B cell (primary cell): ENCODE results near the gene CTNNA2. TPM values are rescaled to one million over a fixed set of nuclear protein-coding genes. Genes with fewer than 3 reads are reported as not detected.

Source experiments
- ATAC-seq: fragments of 200-7000 bp; cut with Tn5 transposase; one replicate; pipeline ENCODE4 v1.10.0; 2021; ENCODE audit warnings: low read depth, mild to moderate bottlenecking, moderate number of reproducible peaks, moderate library complexity
- CTCF ChIA-PET: fragments of 350-600 bp; sonication (Branson Sonifier 250); formaldehyde crosslinking; loops from one replicate; lab custom pipeline; 2021; ENCODE audit warnings: antibody characterized with exemption, inconsistent platforms; lab: Charles Lee
- POLR2A ChIA-PET: fragments of 350-600 bp; sonication (Branson Sonifier 250); formaldehyde crosslinking; loops from one replicate; lab custom pipeline; 2021; ENCODE audit warnings: antibody characterized with exemption; lab: Charles Lee
- DNase-seq: peaks from one replicate; pipeline ENCODE4 v3.0.0; 2013
- H2AFZ ChIP-seq: 2 replicates; pipeline ENCODE4 v1.6.1; 2012; ENCODE audit warnings: mild to moderate bottlenecking, low read depth, low read length; ENCODE audit not compliant: insufficient read depth, poor library complexity, severe bottlenecking
- H3K27ac ChIP-seq, 2 donors: 1 replicate in 1 of 2; 2 replicates in 1 of 2; pipeline ENCODE4 v1.5.1; 2012 to 2013; ENCODE audit warnings: low read length in 2 of 2, mild to moderate bottlenecking in 2 of 2, moderate library complexity in 1 of 2
- H3K27me3 ChIP-seq, 4 experiments: fragments of 200-600 bp in 1 of 4; sonication (generic) in 1 of 4; replicated peaks in 1 of 4; 1 replicate in 2 of 4; 2 replicates in 2 of 4; pipeline versions ENCODE4 v1.6.1 to v1.7.0; 2013 to 2016; ENCODE audit warnings: low read length in 3 of 4, mild to moderate bottlenecking in 2 of 4, mixed read lengths in 1 of 4, moderate library complexity in 1 of 4; ENCODE audit not compliant: insufficient read depth in 4 of 4, control insufficient read depth in 3 of 4; ENCODE audit errors: control extremely low read depth in 1 of 4
- H3K36me3 ChIP-seq, 2 experiments: replicated peaks in 1 of 2; 1 replicate in 1 of 2; 2 replicates in 1 of 2; pipeline versions ENCODE4 v1.6.1 to v1.7.1; 2013; ENCODE audit warnings: low read length in 1 of 2; ENCODE audit not compliant: insufficient read depth in 2 of 2, control insufficient read depth in 1 of 2; ENCODE audit errors: control extremely low read depth in 1 of 2, extremely low read depth in 1 of 2
- H3K4me1 ChIP-seq, 2 donors: fragments of 200-600 bp in 1 of 2; sonication (generic) in 1 of 2; 1 replicate in 1 of 2; 2 replicates in 1 of 2; pipeline versions ENCODE4 v1.5.1 to v1.6.1; 2013 to 2017; ENCODE audit warnings: low read length in 2 of 2; ENCODE audit not compliant: control insufficient read depth in 2 of 2, insufficient read depth in 2 of 2
- H3K4me2 ChIP-seq: replicated peaks from 2 replicates; pipeline ENCODE3; 2012; ENCODE audit warnings: mild to moderate bottlenecking, low read depth, low read length; ENCODE audit not compliant: poor library complexity, severe bottlenecking
- H3K4me3 ChIP-seq, 5 experiments: fragments of 200-600 bp in 1 of 5; sonication (generic) in 1 of 5; 1 replicate in 3 of 5; 2 replicates in 2 of 5; pipeline versions ENCODE4 v1.5.1 to v1.7.0; 2011 to 2016; ENCODE audit warnings: low read length in 4 of 5, mild to moderate bottlenecking in 4 of 5, low read depth in 2 of 5, control low read depth in 1 of 5, moderate library complexity in 1 of 5; ENCODE audit not compliant: insufficient read depth in 1 of 5; ENCODE audit errors: control extremely low read depth in 1 of 5, extremely low read depth in 1 of 5
- H3K79me2 ChIP-seq: fragments of 200-600 bp; sonication (generic); one replicate; pipeline ENCODE4 v1.6.0; 2016; ENCODE audit warnings: low read length; ENCODE audit not compliant: control insufficient read depth, insufficient read depth
- H3K9ac ChIP-seq: fragments of 200-600 bp; sonication (generic); 2 replicates; pipeline ENCODE4 v1.6.1; 2017; ENCODE audit warnings: mild to moderate bottlenecking, low read length, moderate library complexity
- H3K9me3 ChIP-seq, 3 donors: one replicate each; pipeline versions ENCODE4 v1.6.1 to v1.7.1; 2013; ENCODE audit warnings: low read length in 2 of 3; ENCODE audit not compliant: control insufficient read depth in 2 of 3, insufficient read depth in 1 of 3; ENCODE audit errors: control extremely low read depth in 1 of 3
- H4K20me1 ChIP-seq: 2 replicates; pipeline ENCODE4 v1.6.0; 2012; ENCODE audit warnings: mild to moderate bottlenecking, low read length; ENCODE audit not compliant: insufficient read depth, control insufficient read depth, poor library complexity, severe bottlenecking
- H3K27ac Mint-ChIP-seq: one replicate; pipeline ENCODE4 v1.8.0; 2021; ENCODE audit warnings: mixed read lengths
- H3K27me3 Mint-ChIP-seq: one replicate; pipeline ENCODE4 v1.8.0; 2021; ENCODE audit warnings: mixed read lengths
- H3K4me1 Mint-ChIP-seq: one replicate; pipeline ENCODE4 v1.8.0; 2021; ENCODE audit warnings: mixed read lengths
- H3K4me3 Mint-ChIP-seq: one replicate; pipeline ENCODE4 v1.8.0; 2021; ENCODE audit warnings: mixed read lengths
- H3K9me3 Mint-ChIP-seq: one replicate; pipeline ENCODE4 v1.8.0; 2022; ENCODE audit warnings: mixed read lengths; ENCODE audit not compliant: insufficient read depth
- CTCF ChIP-seq: fragments of 200-600 bp; IDR thresholded peaks from one replicate; pipeline ENCODE4 v1.8.0; 2022; ENCODE audit warnings: antibody characterized with exemption, mild to moderate bottlenecking
- EZH2 ChIP-seq: IDR thresholded peaks from 2 replicates; pipeline ENCODE4 v1.6.1; 2012; ENCODE audit warnings: borderline replicate concordance, low read depth, mild to moderate bottlenecking, moderate library complexity, low read length; ENCODE audit not compliant: insufficient read depth, poor library complexity, severe bottlenecking
- WGBS: methylation state at CpG from one replicate; pipeline ENCODE4 v1.1.5; 2013; ENCODE audit warnings: missing lambda C conversion rate; ENCODE audit not compliant: insufficient coverage; 5-methylcytosine and 5-hydroxymethylcytosine counted together
- intact Hi-C: fragments of 100-400 bp; cut with micrococcal nuclease; formaldehyde crosslinking; loops from one replicate; pipeline ENCODE4 v1.10.0; 2022
- polyA plus RNA-seq: library from polyadenylated mRNA; depleted of rRNA; stranded (reverse); fragments of >200 nt; gene quantifications from 2 replicates; pipeline ENCODE4 v1.2.3, GENCODE V29; 2012
- total RNA-seq, 2 donors: library from RNA; stranded (reverse); fragments of 120-200 nt in 1 of 2; gene quantifications; 1 replicate in 1 of 2; 2 replicates in 1 of 2; pipeline versions ENCODE4 v1.2.3 to v1.2.4, GENCODE V29; 2013 to 2022

CTNNA2 gene
- total and polyA plus RNA-seq, 2 donors (not counting 1 experiment from before 2014, with no cell fraction given), result not detected

GRCh38 chr2:80113399-80113798 is 600.5 kb downstream of the CTNNA2 start:
- no peaks in the 10 kb centered on the region for H3K4me1 ChIP-seq
- WGBS, result 100% methylated on average over 1 of the region's 3 CpGs
- DNase-seq (no peak), ATAC-seq (no peak)
- ChIA-PET POLR2A (no interaction called here), CTCF (no interaction called here)
- H3K9ac ChIP-seq, result no peak overlapping the region
- H3K4me3 Mint-ChIP-seq, result no peak overlapping the region
- H3K4me3 ChIP-seq, result no peak overlapping the region
- H3K27me3 Mint-ChIP-seq, result no peaks in the 10 kb centered on the region
- H3K4me1 Mint-ChIP-seq, result no peaks in the 10 kb centered on the region
- no peaks in the 10 kb centered on the region for H4K20me1 ChIP-seq
- intact Hi-C loops, result no loop called here
- peaks cover 0 to 3% (median 0%) of the 10 kb centered on the region in 3 donors for H3K9me3 ChIP-seq
- peaks cover 2% of the 10 kb centered on the region for H3K9me3 Mint-ChIP-seq
- H3K27me3 ChIP-seq, result no peaks in the 10 kb centered on the region
- H3K4me2 ChIP-seq, result no peak overlapping the region
- H3K36me3 ChIP-seq, result no peaks in the 10 kb centered on the region
- TF ChIP-seq EZH2 (no peak), CTCF (no peak)
- no peak overlapping the region for H2AFZ ChIP-seq
- no peaks in the 10 kb centered on the region for H3K79me2 ChIP-seq
- no peak overlapping the region for H3K27ac ChIP-seq
- H3K27ac Mint-ChIP-seq, result no peak overlapping the region

- Mint-ChIP-seq H3K4me1 (no peaks in the 10 kb centered on the region), H3K9me3 (peaks cover 2% of the 10 kb centered on the region), H3K27ac (no peak overlapping the region), H3K27me3 (no peaks in the 10 kb centered on the region), H3K4me3 (no peak overlapping the region)
- no peak overlapping the region for H2AFZ ChIP-seq
- no peak for ATAC-seq
- H3K27me3 ChIP-seq, result no peaks in the 10 kb centered on the region
- no peaks in the 10 kb centered on the region for H4K20me1 ChIP-seq
- no peak overlapping the region for H3K4me2 ChIP-seq
- TF ChIP-seq CTCF, result no peak
- no peak for TF ChIP-seq EZH2
- H3K9me3 ChIP-seq, result peaks cover 0 to 3% (median 0%) of the 10 kb centered on the region in 3 donors
- ChIA-PET POLR2A (no interaction called here), CTCF (no interaction called here)
- H3K4me1 ChIP-seq, result no peaks in the 10 kb centered on the region
- WGBS, result 70% methylated on average over 3 of the region's 4 CpGs
- no peak overlapping the region for H3K4me3 ChIP-seq
- H3K79me2 ChIP-seq, result no peaks in the 10 kb centered on the region
- intact Hi-C loops, result no loop called here
- H3K27ac ChIP-seq, result no peak overlapping the region
- no peak overlapping the region for H3K9ac ChIP-seq
- H3K36me3 ChIP-seq, result no peaks in the 10 kb centered on the region
- no peak for DNase-seq
Measured at GRCh38 chr2:80114812-80115211, 602.0 kb downstream of the CTNNA2 start.
